Measurements from ENCODE around the gene HIKESHI. TPM values are rescaled to one million over a fixed set of nuclear protein-coding genes. Genes with fewer than 3 reads are reported as not detected.

Gene HIKESHI
- total and polyA plus RNA-seq, 10 donors: 22.5 to 44.9 (median 25.8) TPM

DNA sequence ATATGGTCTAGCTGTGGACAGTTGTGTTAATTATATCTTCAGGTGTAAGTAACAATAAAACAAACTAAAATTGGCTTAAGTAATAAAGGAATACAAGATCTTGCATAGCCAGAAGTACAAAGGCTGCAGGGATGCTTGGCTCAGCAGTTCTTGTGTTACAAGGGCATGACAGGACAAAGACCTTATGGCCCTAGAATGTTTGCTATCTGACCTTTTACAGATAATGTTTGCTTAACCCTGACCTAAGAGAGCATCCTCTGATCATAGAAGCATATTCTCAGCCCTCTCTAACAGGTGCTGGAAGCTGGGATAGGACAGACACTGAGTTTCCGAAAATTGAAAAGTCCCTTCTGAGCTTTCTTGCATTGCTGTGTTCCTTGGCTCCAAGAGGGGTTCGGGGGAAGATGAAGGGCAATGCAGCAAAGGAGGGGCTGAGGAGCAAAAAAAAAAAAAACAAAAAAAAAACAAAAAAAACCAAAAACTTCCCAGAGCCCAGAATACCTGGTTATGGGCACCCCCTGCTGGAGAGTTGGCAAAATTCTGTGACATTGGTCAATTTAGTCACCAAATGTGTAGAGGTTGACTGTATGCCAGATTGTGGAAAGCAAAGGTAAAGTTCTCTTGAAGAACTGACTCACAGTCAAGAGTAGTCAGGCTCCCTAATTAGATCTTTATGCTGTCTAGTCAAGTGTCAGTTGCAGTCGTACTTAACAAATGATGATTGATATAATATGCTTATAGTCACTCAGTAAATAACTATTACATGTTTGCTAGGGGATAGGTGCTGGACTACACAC lies 10.4 kb upstream of the HIKESHI start:
- WGBS, 5 donors: 35 to 50% (median 41%) methylated on average over 3 of the region's 3 CpGs
- H3K4me3 ChIP-seq: no peak overlapping the region
- intact Hi-C loops (cut with DNase I; ENCODE audit: low total_unique reads): loop anchor here (10.0 kb wide), 1 partner anchor 47 kb away; the partner anchor contains the start of gene EED

DNA sequence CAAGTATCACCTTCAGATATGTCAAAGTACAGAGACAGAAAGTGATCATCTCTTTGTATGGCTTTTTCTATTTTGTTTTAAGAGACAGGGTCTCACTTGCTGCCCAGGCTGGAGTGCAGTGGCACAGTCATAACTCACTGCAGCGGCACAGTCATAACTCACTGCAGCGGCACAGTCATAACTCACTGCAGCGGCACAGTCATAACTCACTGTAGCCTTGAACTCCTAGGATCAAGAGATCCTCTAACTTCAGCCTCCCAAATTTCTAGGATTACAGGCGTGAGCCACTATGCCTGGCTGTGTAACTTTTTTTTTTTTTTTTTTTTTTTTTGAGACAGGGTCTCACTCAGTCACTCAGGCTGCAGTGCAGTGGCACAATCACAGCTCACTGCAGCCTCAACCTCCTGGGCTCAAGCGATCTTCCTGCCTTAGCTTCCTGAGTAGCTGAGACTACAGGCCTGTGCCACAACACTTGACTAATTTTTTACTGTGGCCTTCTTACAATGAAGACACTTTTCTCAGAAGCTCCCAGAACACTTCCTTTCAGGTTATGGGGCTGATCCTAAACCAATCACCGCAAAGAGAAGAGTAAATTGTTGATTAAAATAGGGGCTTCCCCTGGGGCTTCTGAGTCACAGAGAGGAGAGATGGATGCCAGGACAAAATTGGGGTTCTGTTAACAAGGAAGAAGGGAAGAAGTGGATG lies 9.0 kb upstream of the HIKESHI start:
- Histone ChIP-seq H3K27me3 (replicated peaks in 1 of 7) (no peaks in the 10 kb centered on the region), H3K4me1 (peaks cover 0 to 28% (median 2%) of the 10 kb centered on the region in 6 donors), H3K4me3 (no peak overlapping the region), H3K27ac (no peak overlapping the region), H3K9me3 (no peaks in the 10 kb centered on the region), H3K36me3 (no peaks in the 10 kb centered on the region)
- intact Hi-C loops (cut with DNase I; ENCODE audit: low total_unique reads): loop anchor here (10.0 kb wide), 1 partner anchor 48 kb away; the partner anchor contains the start of gene EED
- WGBS, 5 donors: 68 to 82% (median 75%) methylated on average over 6 of the region's 6 CpGs
- no peak for DNase-seq
- TF ChIP-seq, protein P1, sequence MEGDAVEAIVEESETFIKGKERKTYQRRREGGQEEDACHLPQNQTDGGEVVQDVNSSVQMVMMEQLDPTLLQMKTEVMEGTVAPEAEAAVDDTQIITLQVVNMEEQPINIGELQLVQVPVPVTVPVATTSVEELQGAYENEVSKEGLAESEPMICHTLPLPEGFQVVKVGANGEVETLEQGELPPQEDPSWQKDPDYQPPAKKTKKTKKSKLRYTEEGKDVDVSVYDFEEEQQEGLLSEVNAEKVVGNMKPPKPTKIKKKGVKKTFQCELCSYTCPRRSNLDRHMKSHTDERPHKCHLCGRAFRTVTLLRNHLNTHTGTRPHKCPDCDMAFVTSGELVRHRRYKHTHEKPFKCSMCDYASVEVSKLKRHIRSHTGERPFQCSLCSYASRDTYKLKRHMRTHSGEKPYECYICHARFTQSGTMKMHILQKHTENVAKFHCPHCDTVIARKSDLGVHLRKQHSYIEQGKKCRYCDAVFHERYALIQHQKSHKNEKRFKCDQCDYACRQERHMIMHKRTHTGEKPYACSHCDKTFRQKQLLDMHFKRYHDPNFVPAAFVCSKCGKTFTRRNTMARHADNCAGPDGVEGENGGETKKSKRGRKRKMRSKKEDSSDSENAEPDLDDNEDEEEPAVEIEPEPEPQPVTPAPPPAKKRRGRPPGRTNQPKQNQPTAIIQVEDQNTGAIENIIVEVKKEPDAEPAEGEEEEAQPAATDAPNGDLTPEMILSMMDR (IDR thresholded peaks at IDR 0.05 in 8 of 11, conservative IDR thresholded peaks at IDR 0.05 in 3 of 11): no peak
- no peak for TF ChIP-seq POLR2AphosphoS5 (IDR thresholded peaks at IDR 0.05)
- no peak for TF ChIP-seq POLR2A (IDR thresholded peaks at IDR 0.05)

More for the DNA sequence above, 10.4 kb upstream of the HIKESHI start:
- H3K27ac ChIP-seq: no peak overlapping the region
- DNase-seq: no peak
- H3K36me3 ChIP-seq: no peaks in the 10 kb centered on the region
- no peaks in the 10 kb centered on the region for H3K9me3 ChIP-seq
- H3K4me1 ChIP-seq: peaks cover 0 to 42% (median 12%) of the 10 kb centered on the region in 6 donors
- TF ChIP-seq, protein P1 (IDR thresholded peaks at IDR 0.05 in 8 of 11, conservative IDR thresholded peaks at IDR 0.05 in 3 of 11): peak in 10 of 11 experiments; percentile 39 to 76 (median 62)
- TF ChIP-seq POLR2A (IDR thresholded peaks at IDR 0.05): no peak
- H3K27me3 ChIP-seq (replicated peaks in 1 of 7): no peaks in the 10 kb centered on the region

DNA sequence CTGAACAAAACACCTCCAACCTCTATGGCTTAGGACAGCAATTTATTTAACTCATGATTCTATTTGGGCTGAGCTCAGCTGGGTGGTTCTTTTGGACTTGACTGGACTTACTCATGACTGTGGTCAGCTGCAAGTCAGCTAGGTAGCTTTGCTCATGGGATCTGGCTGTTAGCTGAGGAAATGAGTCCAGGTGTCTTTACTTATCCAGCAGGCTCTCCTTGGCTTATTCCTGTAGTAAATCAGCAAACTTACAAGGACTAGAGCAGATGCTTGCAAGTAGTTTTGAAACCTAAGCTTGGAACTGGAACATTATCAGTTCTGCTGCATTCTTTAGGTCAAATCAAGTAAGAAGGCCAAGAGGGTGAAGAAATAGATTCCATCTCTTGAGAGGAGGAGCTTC lies 8.0 kb upstream of the HIKESHI start:
- no peak overlapping the region for H3K27ac ChIP-seq
- TF ChIP-seq POLR2A (IDR thresholded peaks at IDR 0.05) (no peak), POLR2AphosphoS5 (IDR thresholded peaks at IDR 0.05) (no peak)
- TF ChIP-seq, protein P1 (IDR thresholded peaks at IDR 0.05 in 8 of 11, conservative IDR thresholded peaks at IDR 0.05 in 3 of 11): no peak
- H3K4me3 ChIP-seq: no peak overlapping the region
- no peaks in the 10 kb centered on the region for H3K27me3 ChIP-seq (replicated peaks in 1 of 7)
- DNase-seq: no peak
- H3K4me1 ChIP-seq: peaks cover 0 to 19% (median 0%) of the 10 kb centered on the region in 6 donors
- no peaks in the 10 kb centered on the region for H3K9me3 ChIP-seq
- H3K36me3 ChIP-seq: no peaks in the 10 kb centered on the region
- intact Hi-C loops (cut with DNase I; ENCODE audit: low total_unique reads): loop anchor here (10.0 kb wide), 1 partner anchor 49 kb away; the partner anchor contains the start of gene EED

DNA sequence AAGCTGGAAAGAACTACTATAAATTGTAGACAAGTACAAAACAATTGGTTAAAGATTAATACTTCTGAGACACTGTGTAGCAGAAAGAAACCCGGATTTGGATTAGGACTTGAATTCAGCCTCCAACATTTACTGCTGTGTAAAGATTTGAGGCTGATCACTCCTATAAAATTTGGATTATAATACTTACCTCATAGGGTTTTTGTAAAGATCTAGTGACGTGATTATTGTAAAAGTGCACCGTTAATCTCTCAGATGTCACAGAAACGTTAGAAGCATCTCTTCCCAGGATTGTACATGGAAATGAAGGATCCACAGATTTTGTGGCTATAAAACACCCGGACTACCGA lies 323 bp upstream of the HIKESHI start:
- Histone ChIP-seq H3K36me3 (peaks cover 0 to 7% (median 0%) of the 10 kb centered on the region in 6 donors), H3K4me3 (peak overlapping the region; percentile 68 to 98 (median 82)), H3K27me3 (replicated peaks in 1 of 7) (no peaks in the 10 kb centered on the region), H3K9me3 (no peaks in the 10 kb centered on the region), H3K27ac (peak overlapping the region in 6 of 8 donors; percentile 87 to 93 (median 90)), H3K4me1 (peaks cover 2 to 34% (median 22%) of the 10 kb centered on the region in 6 donors)
- intact Hi-C loops (cut with DNase I; ENCODE audit: low total_unique reads): no loop called here
- 2 to 7% (median 3%) methylated on average over 6 of the region's 6 CpGs for WGBS, 5 donors
- no peak for DNase-seq
- no peak for TF ChIP-seq POLR2AphosphoS5 (IDR thresholded peaks at IDR 0.05)
- TF ChIP-seq, protein P1 (IDR thresholded peaks at IDR 0.05 in 8 of 11, conservative IDR thresholded peaks at IDR 0.05 in 3 of 11): no peak
- TF ChIP-seq POLR2A (IDR thresholded peaks at IDR 0.05): no peak
